Hematopoietic multipotent progenitor cell treated with erythropoietin and hydrocortisone succinate and interleukin-3 and kit ligand, for 17 days (in vitro differentiated cells): Measurements from ENCODE around the gene GASK1A.
"Not testable (repeated sequence)": the region's sequence is repeated elsewhere in the genome, so short reads cannot be mapped to it uniquely, and the experiment has no call there.

Experiments
- DNase-seq: peaks from one replicate; pipeline ENCODE4 v3.0.0-alpha.2; 2015; ENCODE audit warnings: low spot score

The GASK1A gene

DNA sequence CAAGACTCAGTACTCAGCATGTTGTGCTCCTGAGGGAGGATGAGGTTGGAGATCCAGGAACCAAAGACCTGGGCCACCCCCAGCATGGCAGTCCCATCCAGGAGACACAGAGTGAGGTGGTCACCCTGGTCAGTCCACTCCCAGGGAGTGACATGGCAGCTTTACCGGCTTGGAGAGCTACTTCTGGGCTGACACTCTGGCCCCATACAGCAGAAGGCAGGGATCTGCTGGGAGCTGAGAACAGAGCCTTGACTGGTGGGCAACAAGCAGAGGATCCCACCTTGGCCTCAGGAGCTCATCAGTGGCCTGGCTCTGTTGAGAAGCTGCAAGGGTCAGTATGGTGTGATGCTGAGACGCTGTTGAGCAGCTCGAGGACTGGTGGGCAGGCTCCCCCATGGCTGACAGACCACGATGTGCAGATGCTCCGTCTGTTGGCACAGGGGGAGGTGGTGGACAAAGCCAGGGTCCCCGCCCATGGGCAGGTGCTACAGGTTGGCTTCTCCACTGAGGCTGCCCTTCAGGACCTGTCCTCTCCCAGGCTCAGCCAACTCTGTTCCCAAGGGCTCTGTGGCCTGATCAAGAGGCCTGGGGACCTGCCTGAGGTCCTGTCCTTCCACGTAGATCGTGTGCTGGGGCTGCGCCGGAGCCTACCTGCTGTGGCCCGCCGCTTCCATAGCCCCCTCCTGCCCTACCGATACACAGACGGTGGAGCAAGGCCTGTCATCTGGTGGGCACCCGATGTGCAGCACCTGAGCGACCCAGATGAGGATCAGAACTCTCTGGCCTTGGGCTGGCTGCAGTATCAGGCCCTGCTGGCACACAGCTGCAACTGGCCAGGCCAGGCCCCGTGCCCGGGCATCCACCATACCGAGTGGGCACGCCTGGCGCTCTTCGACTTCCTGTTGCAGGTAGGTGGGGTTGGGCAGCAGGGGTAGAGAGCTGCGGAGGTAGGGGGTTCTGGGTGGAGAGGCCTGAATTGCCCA, 53.8 kb downstream of the GASK1A start:
- no peak for DNase-seq

DNA sequence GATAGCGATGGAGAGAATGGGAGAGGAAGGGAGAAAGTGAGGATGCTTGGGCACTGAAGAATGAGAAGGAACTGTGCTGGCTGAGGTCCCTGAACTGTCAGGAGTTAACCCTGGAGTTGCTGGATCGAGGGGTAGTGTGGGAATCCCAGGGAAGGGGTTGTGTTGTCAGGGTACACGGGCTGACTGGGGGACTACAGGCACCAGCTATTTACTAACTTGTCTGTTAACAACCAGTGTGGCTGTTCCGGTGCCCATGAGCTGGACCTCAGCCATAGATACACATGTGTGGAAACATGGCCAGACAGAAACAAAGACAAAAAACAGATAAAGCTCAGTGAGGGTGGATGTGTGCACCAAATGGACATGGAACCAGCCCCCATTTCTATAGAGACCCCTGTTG, 55.1 kb downstream of the GASK1A start:
- no peak for DNase-seq

DNA sequence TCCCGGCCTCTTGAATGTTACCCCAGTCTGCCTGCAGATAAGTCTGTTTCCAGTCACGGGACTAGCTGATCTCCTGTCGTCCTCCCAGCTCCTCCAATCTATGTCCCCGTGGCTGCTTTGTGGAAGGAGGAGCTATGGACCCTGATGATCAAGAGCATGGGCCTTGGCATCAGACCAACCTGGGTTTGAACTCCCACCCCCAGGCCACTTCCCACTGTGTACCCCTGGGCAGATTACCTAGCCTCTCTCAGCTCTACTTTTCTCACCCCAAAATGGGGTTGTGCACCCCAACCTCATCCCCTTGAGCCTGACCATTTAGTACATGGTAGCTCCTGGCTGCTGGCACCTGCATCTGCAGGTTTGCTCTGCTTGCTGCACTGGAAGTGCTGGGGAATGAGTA, 55.8 kb downstream of the GASK1A start:
- no peak for DNase-seq

DNA sequence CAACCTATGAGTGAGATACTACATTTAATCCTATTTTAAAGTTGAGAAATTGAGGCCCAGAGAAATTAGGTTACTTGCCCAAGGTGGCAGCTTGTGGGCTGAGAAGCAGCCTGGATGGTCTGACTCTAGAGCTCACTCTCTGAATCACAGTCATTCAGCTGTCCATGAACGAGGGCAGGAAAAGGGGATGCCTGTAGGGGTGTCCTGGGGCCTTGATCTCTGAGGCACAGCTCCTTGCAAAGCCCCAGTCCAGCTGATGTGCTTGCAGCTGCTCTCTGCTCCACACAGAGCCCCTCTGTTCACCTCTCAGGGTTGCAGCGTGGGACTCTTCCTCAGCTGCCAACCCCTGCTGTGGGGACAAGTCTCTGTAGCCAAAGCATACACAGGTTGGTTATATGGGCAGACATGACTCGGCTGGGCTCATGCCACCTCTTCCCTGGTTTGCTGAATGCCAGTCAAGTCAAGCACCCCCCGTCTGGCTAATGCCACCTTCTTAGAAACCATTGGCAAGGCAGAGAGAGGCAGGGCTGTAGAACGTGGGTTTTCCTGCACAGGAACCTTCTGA, 56.8 kb downstream of the GASK1A start:
- DNase-seq = no peak

DNA sequence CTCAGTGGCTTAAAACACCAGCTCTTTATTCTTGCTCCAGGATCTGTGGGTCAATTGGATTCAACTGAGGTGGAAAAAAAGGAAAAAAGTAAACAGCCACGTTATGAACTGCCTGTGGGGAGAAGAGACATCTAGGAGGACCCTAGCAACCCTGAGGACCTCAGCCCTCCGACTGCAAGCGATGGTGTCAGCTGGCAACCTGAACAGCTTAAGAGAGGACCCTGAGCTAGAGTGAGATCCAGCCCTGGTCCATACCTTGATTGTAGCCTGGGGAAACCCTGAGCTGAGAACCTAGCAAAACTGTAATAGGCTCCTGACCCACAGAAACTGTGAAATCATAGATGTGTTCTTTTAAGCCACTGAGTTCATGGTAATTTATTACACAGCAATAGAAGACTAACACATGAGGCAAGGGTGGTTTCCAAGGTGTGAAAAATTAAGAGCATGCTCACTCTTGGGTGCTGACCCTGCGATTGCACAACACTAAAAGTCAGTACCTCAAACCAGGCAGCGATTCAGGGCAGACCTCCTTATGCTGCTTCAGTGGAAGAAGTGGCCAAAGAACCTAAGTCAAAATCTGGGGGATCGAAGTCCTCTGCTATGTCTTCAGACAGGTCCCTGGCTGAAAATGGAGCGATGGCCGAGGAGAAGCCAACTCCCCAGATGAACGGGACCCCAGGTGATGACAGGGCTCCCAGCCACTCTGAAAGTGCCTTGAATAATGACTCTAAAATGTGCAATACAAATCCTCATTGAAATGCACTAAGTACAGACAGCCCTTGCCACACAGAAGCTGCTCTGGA, 57.7 kb downstream of the GASK1A start:
- no peak for DNase-seq

DNA sequence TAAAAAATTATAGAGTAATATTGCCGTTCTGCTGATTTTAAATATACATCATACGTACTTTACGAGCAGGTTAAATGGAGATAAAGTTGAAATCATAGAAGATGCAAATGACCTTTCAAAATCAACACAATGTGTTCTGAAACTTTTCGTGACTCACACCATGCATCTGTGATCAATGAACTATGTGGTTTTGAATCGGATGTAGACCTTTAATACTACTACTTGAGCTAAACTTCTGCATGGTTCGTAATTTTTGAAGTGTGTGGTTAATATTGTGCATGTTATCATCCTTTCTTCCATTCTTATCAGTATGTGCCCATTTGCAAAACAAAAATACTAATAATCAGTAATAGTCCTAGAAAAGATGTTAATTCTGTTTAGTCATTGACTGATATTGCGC, 58.9 kb downstream of the GASK1A start:
- DNase-seq = no peak

DNA sequence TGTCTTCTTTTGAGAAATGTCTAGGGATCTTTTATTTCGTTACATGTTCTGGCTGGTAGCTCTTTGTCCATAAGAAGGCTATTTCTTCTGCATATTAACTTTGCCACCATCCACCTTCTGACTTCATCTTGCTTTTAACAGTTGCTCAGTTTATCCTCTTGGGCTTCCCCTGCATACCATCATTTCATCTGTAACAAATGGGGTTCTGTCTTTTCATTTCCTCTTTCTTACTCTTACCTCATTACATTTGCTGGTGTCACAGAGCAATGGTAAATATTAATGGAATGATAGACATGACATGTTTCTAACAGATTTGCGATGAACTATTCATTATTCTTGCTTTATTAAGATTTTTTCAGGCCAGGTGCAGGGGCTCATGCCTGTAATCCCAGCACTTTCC, 62.4 kb downstream of the GASK1A start:
- no peak for DNase-seq

DNA sequence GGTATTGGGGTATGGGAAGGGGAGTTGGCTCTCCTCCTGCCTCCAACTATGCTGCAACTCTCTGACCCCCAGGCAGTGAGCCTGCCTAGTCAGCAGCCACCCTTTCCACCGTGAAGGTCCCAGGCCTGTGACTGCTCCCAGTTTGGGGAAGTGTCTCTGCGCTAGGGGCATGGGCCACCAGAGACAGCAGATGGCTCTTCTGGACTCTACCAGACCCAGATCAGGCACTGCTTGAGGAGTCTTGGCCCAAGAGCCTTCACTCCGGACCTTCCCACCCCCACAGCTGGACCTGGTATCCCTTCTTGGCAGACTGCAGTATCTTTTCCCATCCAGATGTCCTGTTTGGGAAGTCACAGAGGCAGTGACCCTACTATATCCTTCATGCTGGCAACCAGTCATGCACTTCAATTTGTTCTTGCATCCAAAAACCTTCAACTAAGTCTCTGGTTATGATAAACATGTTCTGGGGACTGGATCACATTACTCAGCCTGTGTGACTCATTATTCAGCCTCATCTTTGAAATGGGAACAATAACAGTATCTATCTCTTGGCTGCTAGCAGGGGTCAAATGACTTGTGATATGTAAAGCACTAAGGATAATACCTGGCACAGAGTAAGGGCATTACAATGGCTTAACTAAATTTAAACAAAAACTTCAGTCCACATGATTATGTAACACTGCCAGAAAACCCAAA, 64.1 kb downstream of the GASK1A start:
- DNase-seq = no peak

DNA sequence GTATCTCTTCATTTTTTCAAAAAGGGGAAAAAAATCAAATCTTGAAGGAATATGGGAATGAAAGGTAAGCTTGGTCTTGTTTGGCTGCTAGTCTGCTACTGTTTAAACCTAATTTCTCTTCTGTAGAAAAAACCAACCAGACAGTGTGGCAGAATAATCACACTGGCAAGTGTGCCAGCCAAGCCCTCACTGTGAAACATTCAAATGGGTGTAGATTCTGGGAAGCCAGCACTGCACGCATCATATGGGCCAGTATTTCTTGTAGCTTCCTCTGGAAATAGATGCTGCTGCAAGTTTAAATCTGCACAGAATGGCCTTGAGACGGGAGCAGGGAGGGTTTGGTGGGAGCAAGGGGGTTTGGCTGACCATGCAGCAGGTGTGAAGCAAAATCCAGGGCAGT, 64.7 kb downstream of the GASK1A start:
- DNase-seq = no peak

DNA sequence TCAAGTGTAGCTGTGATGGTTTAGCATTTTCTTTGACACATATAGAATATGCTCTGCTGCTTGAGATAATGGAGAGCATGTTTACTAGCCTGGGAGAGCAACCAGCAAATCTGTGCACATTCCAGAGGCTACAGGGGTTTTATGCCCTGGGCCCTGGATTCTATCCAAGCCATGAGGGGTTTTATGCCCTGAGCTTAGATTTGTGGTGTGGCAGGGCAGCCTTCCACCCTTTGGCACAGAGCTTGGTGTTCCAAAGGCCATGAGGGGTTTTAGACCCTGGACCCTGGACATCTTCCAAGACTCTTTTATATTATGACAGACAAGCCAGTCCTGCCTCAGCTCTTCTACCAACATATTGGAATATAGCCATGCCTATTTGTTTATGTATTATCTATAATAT, 66.0 kb downstream of the GASK1A start:
- not testable (repeated sequence) for DNase-seq

DNA sequence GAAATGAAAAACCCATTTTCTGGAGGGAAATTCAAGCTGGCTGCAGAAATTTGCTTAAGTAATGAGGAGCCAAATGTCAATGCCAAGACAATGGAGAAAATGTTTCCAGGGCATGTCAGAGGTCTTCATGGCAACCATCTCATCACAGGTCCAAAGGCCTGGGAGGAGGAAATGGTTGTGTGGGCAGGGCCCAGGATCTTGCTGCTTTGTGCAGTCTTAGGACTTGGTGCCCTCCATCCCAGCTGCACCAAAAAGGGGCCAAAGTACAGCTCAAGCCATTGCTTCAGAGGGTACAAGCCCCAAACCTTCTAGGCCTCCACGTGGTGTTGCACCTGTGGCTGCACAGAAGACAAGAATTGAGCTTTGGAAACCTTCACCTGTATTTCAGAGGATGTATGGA, 67.5 kb downstream of the GASK1A start:
- no peak for DNase-seq

DNA sequence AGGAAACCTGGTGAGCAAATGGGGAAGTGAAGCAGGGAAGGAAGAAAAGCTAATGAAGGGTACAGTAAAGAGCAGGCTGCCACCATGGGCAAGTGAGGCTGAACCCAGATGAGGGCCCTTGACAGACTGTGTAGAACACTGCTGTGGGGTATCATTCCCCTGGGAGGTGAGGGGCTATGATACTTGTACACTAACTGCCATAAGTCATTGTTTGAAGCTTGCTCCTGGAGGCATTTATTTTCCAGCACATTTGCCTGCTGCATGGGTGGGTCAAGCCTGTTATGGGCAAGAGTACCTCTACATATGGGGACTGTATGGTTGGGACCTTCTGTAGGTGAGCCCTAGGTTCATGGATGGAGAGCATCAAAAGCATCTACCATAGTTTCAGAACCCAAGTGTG, 69.4 kb downstream of the GASK1A start:
- no peak for DNase-seq

DNA sequence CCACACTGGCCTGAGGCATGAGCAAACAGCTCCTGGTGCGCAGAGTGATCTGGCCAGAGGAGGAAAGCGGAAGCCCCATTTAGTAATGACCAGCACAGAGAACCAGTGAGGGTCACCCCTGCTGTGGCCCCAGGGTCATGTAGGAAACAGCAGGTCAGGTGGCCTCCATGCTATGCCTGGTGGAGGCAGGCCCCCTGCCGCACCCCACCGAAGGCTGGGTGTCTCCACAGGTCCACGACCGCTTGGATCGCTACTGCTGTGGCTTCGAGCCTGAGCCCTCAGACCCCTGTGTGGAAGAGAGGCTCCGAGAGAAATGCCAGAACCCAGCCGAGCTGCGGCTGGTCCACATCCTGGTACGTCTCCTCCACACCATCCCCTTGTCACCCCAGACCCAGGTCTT, 74.2 kb downstream of the GASK1A start:
- DNase-seq = no peak

DNA sequence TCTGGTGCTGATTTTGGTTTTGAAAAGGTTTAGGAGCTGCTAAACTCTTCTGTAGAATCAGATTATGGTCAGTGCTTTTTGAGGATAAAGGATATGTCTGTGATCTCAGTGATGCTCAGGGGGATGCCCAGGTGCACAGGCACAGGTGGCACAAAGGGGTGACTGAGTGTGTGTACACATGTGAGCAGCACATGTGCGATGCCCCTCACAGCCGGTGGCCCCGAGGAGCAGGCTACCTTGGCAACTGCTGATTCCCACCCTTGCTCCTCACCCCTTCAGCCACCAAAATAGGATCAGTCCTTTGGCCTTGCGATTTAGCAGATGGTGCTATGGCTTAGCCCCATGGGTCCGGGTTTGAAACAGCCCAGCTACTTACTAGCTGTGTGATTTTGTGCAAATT, 75.6 kb downstream of the GASK1A start:
- DNase-seq = no peak

DNA sequence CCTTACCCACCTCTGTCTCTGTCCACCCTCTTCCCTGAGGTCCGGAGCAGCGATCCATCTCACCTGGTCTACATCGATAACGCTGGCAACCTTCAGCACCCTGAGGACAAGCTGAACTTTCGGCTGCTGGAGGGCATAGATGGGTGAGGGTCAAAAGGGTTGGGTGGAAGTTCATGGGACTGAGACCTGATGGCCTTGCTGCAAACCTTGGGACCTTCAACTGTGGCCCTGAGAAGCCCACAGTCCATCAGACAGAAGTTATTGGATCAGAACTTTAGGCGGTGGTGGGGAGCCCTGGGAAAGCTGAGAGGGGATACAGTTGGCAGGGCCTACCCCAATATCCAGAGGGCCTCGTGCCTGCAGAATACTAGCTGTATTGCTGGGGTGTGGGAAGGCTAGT, 76.3 kb downstream of the GASK1A start:
- no peak for DNase-seq

DNA sequence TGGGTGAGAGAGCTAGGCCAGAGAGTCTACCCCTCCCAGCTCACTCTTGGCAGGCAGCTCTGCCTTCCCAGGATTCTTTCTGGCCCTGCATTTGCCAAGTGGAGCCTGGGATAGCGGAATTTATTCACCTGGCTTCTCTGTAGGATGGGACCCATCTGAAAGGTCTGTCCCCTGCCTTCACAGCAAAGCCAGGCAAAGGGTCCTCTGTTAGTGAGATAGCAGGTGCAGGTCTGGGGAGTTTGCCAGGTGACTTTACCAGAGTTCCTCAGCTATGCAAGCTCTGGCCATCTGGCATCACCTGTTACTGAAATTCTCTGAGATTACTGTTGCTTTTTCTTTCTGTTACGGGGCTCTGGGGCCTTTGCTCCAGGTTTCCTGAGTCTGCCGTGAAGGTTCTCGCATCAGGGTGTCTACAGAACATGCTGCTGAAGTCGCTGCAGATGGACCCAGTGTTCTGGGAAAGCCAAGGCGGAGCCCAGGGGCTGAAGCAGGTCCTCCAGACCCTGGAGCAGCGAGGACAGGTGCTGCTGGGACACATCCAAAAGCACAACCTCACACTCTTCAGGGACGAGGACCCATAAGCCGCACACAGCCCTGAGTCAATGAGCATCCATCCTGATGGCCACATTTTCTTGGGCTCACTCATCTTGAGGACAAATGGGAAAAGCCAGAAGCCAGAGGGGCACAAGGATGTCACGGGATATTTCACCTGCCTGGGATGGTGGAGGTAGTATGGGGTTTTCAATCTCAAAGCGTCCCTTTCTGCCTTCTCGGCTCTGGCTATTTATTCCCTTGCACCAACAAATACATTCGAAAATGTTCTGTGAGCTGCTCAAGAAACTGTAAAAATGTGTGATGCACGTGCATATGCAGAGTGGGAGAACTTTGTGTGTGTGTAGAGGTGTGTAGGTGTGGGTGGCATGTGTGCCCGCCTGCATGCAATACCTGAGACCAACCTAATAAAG, 77.0 kb downstream of the GASK1A start:
- DNase-seq = no peak

DNA sequence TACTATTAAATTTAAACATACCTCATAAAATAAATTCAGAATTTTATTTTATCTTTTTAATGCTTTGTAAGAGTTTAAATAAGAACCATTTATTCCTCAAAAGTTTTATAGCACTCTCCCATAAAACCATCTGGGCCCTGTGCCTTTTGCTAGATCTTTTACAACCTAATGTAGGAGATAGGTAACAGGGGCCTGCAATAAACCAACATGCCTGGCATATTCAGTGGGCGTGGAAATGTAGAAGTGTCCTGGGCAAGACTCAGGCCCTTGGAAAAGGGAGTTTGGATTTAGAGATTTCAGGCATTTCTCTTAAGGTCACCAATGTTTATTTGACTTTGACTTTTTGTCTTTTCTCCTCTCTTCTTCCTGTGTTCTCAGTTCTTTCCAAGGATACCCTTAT, 80.3 kb downstream of the GASK1A start:
- DNase-seq = no peak

DNA sequence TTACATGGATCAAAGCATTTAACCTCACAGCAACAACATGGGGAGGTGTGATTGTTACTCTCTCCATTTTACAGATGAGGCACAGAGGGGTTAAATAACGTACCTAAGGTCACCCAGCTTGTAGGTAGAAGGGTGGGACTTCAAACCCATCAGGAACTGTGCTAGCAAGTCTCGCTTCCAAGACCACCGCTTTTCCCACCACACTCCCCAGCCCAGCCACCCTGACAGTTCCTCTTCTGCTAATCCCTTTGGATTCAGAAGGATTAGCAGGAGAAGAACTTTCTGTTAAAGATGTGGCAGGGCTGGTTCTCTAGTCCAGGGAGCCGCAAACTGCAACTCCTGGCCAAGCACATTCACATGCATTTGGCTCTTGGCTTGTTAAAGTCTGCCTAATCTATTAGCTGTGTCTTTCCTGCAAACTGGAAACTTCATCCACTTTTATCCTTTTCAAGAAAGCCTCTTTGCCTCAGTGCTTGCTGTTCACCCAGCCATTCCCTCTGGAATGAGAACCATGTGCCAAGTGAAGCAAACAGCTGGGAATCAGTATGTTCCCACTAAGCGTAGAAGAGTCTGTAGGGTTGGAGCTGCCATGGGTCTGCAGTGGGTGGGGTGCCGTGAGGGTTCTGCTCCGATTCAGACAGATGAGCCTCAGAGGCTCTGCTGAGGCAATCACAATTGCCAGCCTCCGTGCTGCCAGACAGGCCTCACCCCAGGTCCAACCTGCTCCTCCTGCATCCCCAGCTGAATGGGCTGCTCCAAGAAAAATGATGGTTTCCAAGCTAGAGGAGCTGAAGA, 82.2 kb downstream of the GASK1A start:
- no peak for DNase-seq

DNA sequence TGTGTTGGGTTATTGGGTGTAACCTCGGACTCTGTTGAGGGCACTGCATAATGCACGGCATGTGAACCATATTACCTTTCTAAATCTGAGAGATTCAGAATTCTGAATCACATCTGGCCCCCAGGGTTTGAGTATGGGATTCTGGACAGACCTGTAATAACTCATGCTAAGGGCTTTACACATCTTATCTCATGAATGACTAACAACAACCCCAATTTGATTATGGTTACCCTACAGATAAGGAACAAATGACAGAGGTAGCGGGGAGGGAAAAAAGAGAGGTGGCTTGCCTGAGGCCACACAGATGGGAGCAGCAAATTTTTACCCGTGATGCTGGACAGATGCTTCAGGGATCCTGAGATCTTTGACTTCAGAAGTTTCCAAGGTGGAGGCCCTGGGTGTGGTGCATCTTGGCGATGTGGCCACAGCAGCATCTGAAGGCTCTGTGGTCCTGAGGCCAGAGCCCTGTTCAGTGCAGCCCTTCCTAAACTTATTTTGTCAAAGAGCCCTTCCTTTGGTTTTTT, 83.0 kb downstream of the GASK1A start:
- no peak for DNase-seq

DNA sequence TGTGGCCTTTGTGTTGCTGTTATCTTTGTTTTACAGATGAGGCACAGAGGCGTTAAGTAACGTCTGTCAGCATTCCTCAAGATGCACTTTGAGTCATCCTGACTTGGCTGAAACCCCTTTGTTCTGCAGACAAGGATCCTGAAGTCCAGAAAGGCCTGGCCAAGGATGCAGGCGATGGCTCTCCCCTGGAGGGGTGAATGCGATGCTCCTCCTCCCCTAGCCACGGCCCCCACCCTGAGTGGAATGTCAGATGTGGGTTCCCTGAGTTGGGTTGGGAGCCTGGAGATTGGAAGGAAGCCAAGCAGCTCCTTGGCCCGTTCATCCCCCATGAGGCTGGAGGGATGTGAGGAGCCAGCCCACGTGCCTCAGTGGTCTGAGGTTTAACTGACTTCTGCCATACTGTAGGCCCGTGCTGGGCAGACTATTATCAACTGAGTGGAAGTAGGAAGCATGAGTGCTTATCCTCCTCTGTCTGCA, 83.5 kb downstream of the GASK1A start:
- no peak for DNase-seq
